ENCODE data around the gene GMPR2. TPM values are rescaled to one million over a fixed set of nuclear protein-coding genes. Genes with fewer than 3 reads are reported as not detected.

The GMPR2 gene
- total and polyA plus RNA-seq, 2 of the 13 experiments (the other 11 are each of a cell fraction or from before 2014, with no cell fraction given) = 210 to 273 TPM

GRCh38 chr14:24189460-24189859, 43.3 kb upstream of the GMPR2 start:
- BruUV-seq (replicated peaks) = no TSS peak
- Histone ChIP-seq H2AFZ (ENCODE audit: low read length) (no peak overlapping the region), H3K4me2 (ENCODE audit: low read depth, low read length) (peak overlapping the region; percentile 96), H4K20me1 (ENCODE audit: insufficient read depth, low read length) (no peaks in the 10 kb centered on the region), H3K27ac (ENCODE audit: extremely low read length, insufficient read depth, low read length) (peak overlapping the region; percentile 37), H3K4me1 (ENCODE audit: insufficient read depth, low read length) (peaks cover 50% of the 10 kb centered on the region), H3K36me3 (replicated peaks in 1 of 2; ENCODE audit: control insufficient read depth in 1 of 2, insufficient read depth in 2 of 2, low read length in 2 of 2) (peaks cover 50 to 61% of the 10 kb centered on the region in 2 experiments), H3K9me3 (ENCODE audit: low read length) (no peaks in the 10 kb centered on the region), H3K9ac (ENCODE audit: insufficient read depth, low read depth, low read length) (peak overlapping the region; percentile 84), H3K27me3 (ENCODE audit: control insufficient read depth in 1 of 2, insufficient read depth in 2 of 2, low read length in 2 of 2) (no peaks in the 10 kb centered on the region), H3K79me2 (ENCODE audit: insufficient read depth, low read length) (peaks cover 30% of the 10 kb centered on the region), H3K4me3 (replicated peaks in 1 of 3; ENCODE audit: insufficient read depth in 1 of 3, low read depth in 2 of 3, low read length in 3 of 3) (peak overlapping the region in 1 of 3 experiments; percentile 92; a peak in 2 of 6 replicates)
- ChIA-PET CTCF (ENCODE audit: low intra/inter-chr PET ratio, low total read pairs) (no interaction called here), POLR2A (interaction anchor here (0.8 to 6.4 kb wide), 34 partner anchors 9 to 1095 kb away, joined by 3 to 65 read pairs (median 6); partner anchors contain the start of genes ACIN1, C14orf119, CHMP4A and CIDEB)
- FAIRE-seq (no peak), ATAC-seq (no peak), DNase-seq (ENCODE audit: low spot score) (no peak)
- WGBS (ENCODE audit: low lambda C conversion rate) = 96% methylated on average over 9 of the region's 9 CpGs
- intact Hi-C loops (cut with micrococcal nuclease; ENCODE audit: unreplicated experiment) = loop anchor here (2.0 kb wide), 3 partner anchors 43 to 75 kb away; partner anchors contain the start of genes DCAF11, GMPR2, NEDD8 and NRL
- TF ChIP-seq ZNF639 (CRISPR knock-in tag; conservative IDR thresholded peaks at IDR 0.05) = no peak
- TF ChIP-seq ZBTB44 (CRISPR knock-in tag; IDR thresholded peaks at IDR 0.05) = no peak
- no peak for TF ChIP-seq ZFYVE20 (CRISPR knock-in tag; IDR thresholded peaks at IDR 0.05; ENCODE audit: borderline replicate concordance, low read depth)
- TF ChIP-seq ZNF773 (CRISPR knock-in tag; IDR thresholded peaks at IDR 0.05; ENCODE audit: borderline replicate concordance) = 0 out of 2 replicates have a peak, but pooled peaks have one; percentile 19
- TF ChIP-seq KLF15 (CRISPR knock-in tag; IDR thresholded peaks at IDR 0.05; ENCODE audit: borderline replicate concordance) = peak; percentile 48; the same call in 1 of the 2 replicates
- TF ChIP-seq PLSCR1 (CRISPR knock-in tag; IDR thresholded peaks at IDR 0.05; ENCODE audit: borderline replicate concordance) = no peak
- no peak for TF ChIP-seq GLMP (CRISPR knock-in tag; IDR thresholded peaks at IDR 0.05; ENCODE audit: borderline replicate concordance)
- TF ChIP-seq ATAD3A (CRISPR knock-in tag; IDR thresholded peaks at IDR 0.05) = 0 out of 2 replicates have a peak, but pooled peaks have one; percentile 58
- in situ Hi-C loops (cut with HindIII; ENCODE audit: extremely low pct_ligation_motif_present, low pct_unique_long_range_greater_than_20kb) = no loop called here
